Panc1 (cell line): ENCODE data around the gene PRSS22. TPM values are rescaled to one million over a fixed set of nuclear protein-coding genes. Genes with fewer than 3 reads are reported as not detected.

Source experiments
- total RNA-seq: library from RNA; stranded (reverse); gene quantifications from one replicate; pipeline ENCODE4 v1.2.1, GENCODE V29; 2021; ENCODE audit not compliant: unreplicated experiment

The PRSS22 gene
- total RNA-seq, 1 experiment from 2014 or later: 23.9 TPM

Other genes with a start within 250 kb of the PRSS22 start
- gene KCTD5, start 175.6 kb downstream of the PRSS22 start, total RNA-seq: 61.1 TPM
- gene PRSS27, start 137.9 kb downstream of the PRSS22 start, total RNA-seq: 3.3 TPM
- gene SRRM2, start 105.5 kb downstream of the PRSS22 start, total RNA-seq: 617 TPM
- 642 TPM for gene ELOB, start 80.9 kb downstream of the PRSS22 start, total RNA-seq
- gene PRSS33, start 70.6 kb downstream of the PRSS22 start, total RNA-seq: 0.59 TPM
- not detected for gene PRSS41, start 59.7 kb downstream of the PRSS22 start, total RNA-seq
- not detected for gene PRSS21, start 40.9 kb downstream of the PRSS22 start, total RNA-seq
- 9.1 TPM for gene ZG16B, start 27.9 kb downstream of the PRSS22 start, total RNA-seq
- 77.3 TPM for gene FLYWCH2, start 25.0 kb upstream of the PRSS22 start, total RNA-seq
- gene FLYWCH1, start 53.8 kb upstream of the PRSS22 start, total RNA-seq: 67.9 TPM
- gene KREMEN2, start 106.1 kb upstream of the PRSS22 start, total RNA-seq: 10.8 TPM
- 51.8 TPM for gene PAQR4, start 111.2 kb upstream of the PRSS22 start, total RNA-seq
- gene PKMYT1, start 122.3 kb upstream of the PRSS22 start, total RNA-seq: 105 TPM
- gene CLDN9, start 154.8 kb upstream of the PRSS22 start, total RNA-seq: 1.6 TPM
- 1.2 TPM for gene CLDN6, start 160.0 kb upstream of the PRSS22 start, total RNA-seq
- 156 TPM for gene TNFRSF12A, start 162.2 kb upstream of the PRSS22 start, total RNA-seq
- gene HCFC1R1, start 165.8 kb upstream of the PRSS22 start, total RNA-seq: 67.3 TPM
- 56.7 TPM for gene THOC6, start 165.9 kb upstream of the PRSS22 start, total RNA-seq
- gene BICDL2, start 178.8 kb upstream of the PRSS22 start, total RNA-seq: 0.21 TPM
- gene MMP25, start 188.4 kb upstream of the PRSS22 start, total RNA-seq: 0.67 TPM
- gene IL32, start 207.5 kb upstream of the PRSS22 start, total RNA-seq: 17.1 TPM
- 0.21 TPM for gene ZSCAN10, start 241.1 kb upstream of the PRSS22 start, total RNA-seq